GM23248 (cell line): ENCODE results near the gene ZNF132. TPM values are rescaled to one million over a fixed set of nuclear protein-coding genes. Genes with fewer than 3 reads are reported as not detected.
"Not testable (repeated sequence)": the region's sequence is repeated elsewhere in the genome, so short reads cannot be mapped to it uniquely, and the experiment has no call there.

Source experiments
- DNase-seq: peaks from one replicate; pipeline ENCODE4 v3.0.0-alpha.2; 2015
- H2AFZ ChIP-seq: fragments of 200-600 bp; sonication (generic); 2 replicates; pipeline ENCODE4 v1.6.1; 2016; ENCODE audit warnings: antibody characterized with exemption
- H3F3A ChIP-seq: fragments of 200-600 bp; sonication (generic); 2 replicates; pipeline ENCODE4 v1.6.1; 2016; ENCODE audit warnings: mild to moderate bottlenecking, antibody characterized with exemption, mixed run types; ENCODE audit not compliant: insufficient read depth
- H3K27ac ChIP-seq: fragments of 200-600 bp; sonication (generic); 2 replicates; pipeline ENCODE4 v1.5.1; 2016; ENCODE audit warnings: mild to moderate bottlenecking
- H3K27me3 ChIP-seq: fragments of 200-600 bp; sonication (generic); replicated peaks from 2 replicates; pipeline ENCODE4 v1.6.1; 2016; ENCODE audit warnings: mild to moderate bottlenecking; ENCODE audit not compliant: insufficient read depth
- H3K36me3 ChIP-seq: fragments of 200-600 bp; sonication (generic); 2 replicates; pipeline ENCODE4 v1.6.1; 2016; ENCODE audit warnings: low read depth, mild to moderate bottlenecking
- H3K4me1 ChIP-seq: fragments of 200-600 bp; sonication (generic); 2 replicates; pipeline ENCODE4 v1.6.1; 2016; ENCODE audit warnings: mild to moderate bottlenecking; ENCODE audit not compliant: insufficient read depth
- H3K4me2 ChIP-seq: fragments of 200-600 bp; sonication (generic); one replicate; pipeline ENCODE4 v1.6.1; 2016; ENCODE audit warnings: mild to moderate bottlenecking; ENCODE audit not compliant: unreplicated experiment
- H3K4me3 ChIP-seq: fragments of 200-600 bp; sonication (generic); 2 replicates; pipeline ENCODE4 v1.5.1; 2016; ENCODE audit warnings: mild to moderate bottlenecking
- H3K79me2 ChIP-seq: fragments of 200-600 bp; sonication (generic); 2 replicates; pipeline ENCODE4 v1.6.1; 2016; ENCODE audit warnings: mild to moderate bottlenecking; ENCODE audit not compliant: insufficient read depth
- H3K9ac ChIP-seq: fragments of 200-600 bp; sonication (generic); 2 replicates; pipeline ENCODE4 v1.6.1; 2016; ENCODE audit warnings: mild to moderate bottlenecking
- H3K9me2 ChIP-seq: fragments of 200-600 bp; sonication (generic); 2 replicates; pipeline ENCODE4 v1.6.1; 2016; ENCODE audit warnings: mixed run types, mild to moderate bottlenecking, moderate library complexity; ENCODE audit not compliant: insufficient read depth
- H3K9me3 ChIP-seq: fragments of 200-600 bp; sonication (generic); one replicate; pipeline ENCODE4 v1.6.1; 2017; ENCODE audit warnings: low read depth
- H4K20me1 ChIP-seq: fragments of 200-600 bp; sonication (generic); 2 replicates; pipeline ENCODE4 v1.6.0; 2016; ENCODE audit not compliant: insufficient read depth
- EZH2 ChIP-seq: fragments of 200-600 bp; sonication (generic); IDR thresholded peaks from 2 replicates; pipeline ENCODE4 v1.6.1; 2018; ENCODE audit warnings: antibody characterized with exemption, mild to moderate bottlenecking; ENCODE audit not compliant: insufficient read depth, poor library complexity, severe bottlenecking
- EZH2phosphoT487 ChIP-seq: fragments of 200-600 bp; sonication (generic); IDR thresholded peaks from 2 replicates; pipeline ENCODE4 v1.6.1; 2018; ENCODE audit warnings: antibody characterized with exemption, moderate library complexity, mild to moderate bottlenecking, low read depth; ENCODE audit not compliant: insufficient read depth
- WGBS, 2 experiments: methylation state at CpG; one replicate each; pipeline ENCODE4 v1.1.6; 2015 to 2017; ENCODE audit warnings: low lambda C conversion rate in 2 of 2, low coverage in 1 of 2; ENCODE audit errors: missing lambda C conversion rate in 2 of 2; 5-methylcytosine and 5-hydroxymethylcytosine counted together
- in situ Hi-C: fragments of 300-500 bp; cut with MboI; formaldehyde crosslinking; loops from 2 replicates; pipeline ENCODE4 v1.15.0; 2020
- polyA plus RNA-seq: library from polyadenylated mRNA; unstranded; fragments of >200 nt; fragmentation: Nextera tagmentation; extraction: Ambion mirVana; gene quantifications from 2 replicates; pipeline ENCODE4 v1.2.1, GENCODE V29; 2016
- total RNA-seq: library from RNA; depleted of rRNA; stranded (reverse); fragments of >200 nt; shearing (Covaris generic); gene quantifications from 2 replicates; pipeline ENCODE4 v1.2.3, GENCODE V29; 2014

Gene ZNF132
- total and polyA plus RNA-seq, 2 experiments from 2014 or later: 4.5 to 6.1 TPM

DNA sequence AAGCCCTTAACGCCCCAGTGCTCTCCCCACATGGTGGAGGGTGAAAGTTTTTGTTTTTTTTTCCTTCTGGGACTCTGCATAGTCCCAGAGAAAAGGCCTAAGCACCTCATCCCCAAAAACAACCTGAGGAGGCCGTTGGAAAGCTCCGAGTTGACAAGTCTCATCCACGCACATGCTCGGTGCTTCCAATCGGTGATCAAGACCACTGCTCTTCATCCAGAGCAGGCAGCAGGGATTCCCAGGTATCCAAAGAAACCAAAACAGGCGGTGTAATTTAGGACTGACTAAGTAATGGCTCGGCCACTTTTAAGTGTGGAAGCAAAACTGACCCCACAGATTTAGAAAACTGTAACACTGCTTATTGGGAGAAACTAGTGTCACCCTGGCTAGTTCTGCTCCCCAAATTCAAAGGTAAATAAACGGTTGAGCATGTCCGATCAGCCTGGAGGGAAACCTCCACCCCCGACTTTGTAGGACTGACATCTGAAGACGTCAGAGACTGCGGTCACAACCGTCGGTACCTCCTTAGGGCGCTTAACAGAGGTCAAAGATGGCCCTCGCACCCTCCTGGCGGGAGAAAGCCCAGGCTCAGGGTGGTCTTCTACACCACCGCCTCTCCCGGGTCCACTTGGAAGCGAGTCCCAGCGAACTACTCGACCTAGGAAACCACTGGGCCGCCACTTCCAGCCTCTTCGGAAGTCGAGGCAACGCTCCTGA, 35.2 kb upstream of the ZNF132 start:
- no peaks in the 10 kb centered on the region for H3K79me2 ChIP-seq
- in situ Hi-C loops: no loop called here

DNA sequence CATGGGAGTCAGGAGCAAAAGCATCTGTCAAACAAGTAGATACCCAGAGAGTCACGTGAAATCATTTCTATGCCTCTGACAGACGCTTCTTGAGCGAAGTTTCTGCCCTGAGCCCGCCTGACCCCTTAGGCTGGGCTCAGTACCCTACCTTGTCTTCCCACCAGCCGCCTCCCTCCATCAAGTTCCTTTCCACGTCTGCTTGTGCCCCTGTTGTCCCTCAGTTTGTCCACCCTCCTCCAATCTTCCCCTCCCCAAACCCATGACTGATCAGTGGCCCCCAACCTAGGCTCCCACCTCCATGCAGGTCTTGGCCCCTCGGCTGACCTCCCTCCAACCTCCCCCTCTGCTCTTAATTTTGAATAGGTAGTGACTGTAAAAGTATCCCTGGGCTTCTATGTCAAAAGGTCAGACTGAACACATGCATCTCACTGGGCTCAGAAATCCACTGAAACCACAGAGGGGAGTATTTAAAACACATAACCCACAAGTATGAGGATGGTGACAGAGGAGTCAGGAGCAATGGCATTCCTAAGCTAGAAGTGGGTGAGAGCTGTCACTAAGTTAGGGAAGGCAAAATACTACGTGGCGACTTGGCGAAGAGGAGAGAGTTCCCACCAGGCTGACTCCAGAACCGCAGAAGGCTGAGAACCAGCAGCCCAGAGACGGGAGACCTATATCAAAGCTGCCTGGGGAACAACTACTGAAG, 34.5 kb upstream of the ZNF132 start:
- in situ Hi-C loops: no loop called here
- 76 to 78% methylated on average over 12 of the region's 12 CpGs for WGBS, 2 experiments
- H3K4me1 ChIP-seq: peaks cover 16% of the 10 kb centered on the region
- peak overlapping the region; percentile 73 for H3K4me2 ChIP-seq
- H3K27ac ChIP-seq: peak overlapping the region; percentile 94
- peaks cover 2% of the 10 kb centered on the region for H3K79me2 ChIP-seq
- no peaks in the 10 kb centered on the region; the same call in 1 of the 2 replicates for H3K36me3 ChIP-seq
- DNase-seq: peak; percentile 56
- no peaks in the 10 kb centered on the region for H3K9me2 ChIP-seq
- no peaks in the 10 kb centered on the region for H3K27me3 ChIP-seq
- TF ChIP-seq EZH2phosphoT487 (no peak), EZH2 (no peak)
- H3K4me3 ChIP-seq: peak overlapping the region; percentile 76; the same call in 1 of the 2 replicates
- H4K20me1 ChIP-seq: no peaks in the 10 kb centered on the region
- H3F3A ChIP-seq: peaks cover 21% of the 10 kb centered on the region
- H2AFZ ChIP-seq: no peak overlapping the region
- no peaks in the 10 kb centered on the region for H3K9me3 ChIP-seq
- H3K9ac ChIP-seq: peak overlapping the region; percentile 88

More for the DNA sequence above, 35.2 kb upstream of the ZNF132 start:
- DNase-seq: no peak
- H3K9me2 ChIP-seq: no peaks in the 10 kb centered on the region
- H3F3A ChIP-seq: peaks cover 21% of the 10 kb centered on the region
- H3K36me3 ChIP-seq: no peaks in the 10 kb centered on the region; the same call in 1 of the 2 replicates
- peaks cover 16% of the 10 kb centered on the region for H3K4me1 ChIP-seq
- H3K9me3 ChIP-seq: no peaks in the 10 kb centered on the region
- peak overlapping the region; percentile 73 for H3K4me2 ChIP-seq
- H3K27ac ChIP-seq: peak overlapping the region; percentile 94
- no peaks in the 10 kb centered on the region for H4K20me1 ChIP-seq
- peak overlapping the region; percentile 76 for H3K4me3 ChIP-seq
- peak overlapping the region; percentile 73 for H2AFZ ChIP-seq
- TF ChIP-seq EZH2 (no peak), EZH2phosphoT487 (no peak)
- H3K27me3 ChIP-seq: no peaks in the 10 kb centered on the region
- peak overlapping the region; percentile 88 for H3K9ac ChIP-seq
- WGBS, 2 experiments: 23 to 25% methylated on average over 24 to 27 of the region's 27 CpGs

DNA sequence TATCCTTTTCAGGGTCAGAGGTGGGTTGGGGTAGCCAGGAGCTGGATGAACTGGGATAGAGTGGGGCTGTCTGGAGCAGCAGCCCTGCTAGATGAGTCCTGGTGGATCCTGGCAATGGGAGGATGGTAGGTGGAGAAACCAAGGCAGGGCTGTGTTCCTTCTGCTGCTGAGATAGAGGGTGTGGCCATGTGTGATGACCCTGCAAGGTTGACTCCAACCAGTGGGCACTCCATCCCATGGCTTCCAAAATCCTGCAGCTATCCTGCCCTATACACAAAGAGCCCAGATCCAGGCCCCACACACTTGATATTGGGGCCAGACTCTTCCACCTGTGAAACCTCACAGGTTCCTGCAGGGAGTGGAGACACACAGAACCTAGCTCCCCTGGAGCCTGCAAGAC, 33.8 kb upstream of the ZNF132 start:
- peaks cover 21% of the 10 kb centered on the region for H3F3A ChIP-seq
- H2AFZ ChIP-seq: no peak overlapping the region
- H3K4me3 ChIP-seq: no peak overlapping the region
- H3K4me2 ChIP-seq: no peak overlapping the region
- H3K27ac ChIP-seq: no peak overlapping the region
- H4K20me1 ChIP-seq: no peaks in the 10 kb centered on the region
- no peaks in the 10 kb centered on the region for H3K27me3 ChIP-seq
- no peaks in the 10 kb centered on the region for H3K9me2 ChIP-seq
- in situ Hi-C loops: no loop called here
- H3K79me2 ChIP-seq: peaks cover 9% of the 10 kb centered on the region
- no peak overlapping the region for H3K9ac ChIP-seq
- H3K9me3 ChIP-seq: no peaks in the 10 kb centered on the region
- peaks cover 16% of the 10 kb centered on the region for H3K4me1 ChIP-seq
- no peak for TF ChIP-seq EZH2
- TF ChIP-seq EZH2phosphoT487: no peak
- no peaks in the 10 kb centered on the region; the same call in 1 of the 2 replicates for H3K36me3 ChIP-seq
- DNase-seq: no peak

DNA sequence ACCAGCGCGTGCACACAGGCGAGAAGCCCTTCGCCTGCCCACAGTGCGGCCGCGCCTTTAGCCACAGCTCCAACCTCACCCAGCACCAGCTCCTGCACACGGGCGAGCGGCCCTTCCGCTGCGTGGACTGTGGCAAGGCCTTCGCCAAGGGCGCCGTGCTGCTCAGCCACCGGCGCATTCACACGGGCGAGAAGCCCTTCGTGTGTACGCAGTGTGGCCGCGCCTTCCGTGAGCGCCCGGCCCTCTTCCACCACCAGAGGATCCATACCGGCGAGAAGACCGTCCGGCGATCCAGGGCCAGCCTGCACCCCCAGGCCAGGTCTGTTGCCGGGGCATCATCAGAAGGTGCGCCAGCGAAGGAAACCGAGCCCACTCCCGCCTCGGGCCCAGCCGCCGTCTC, 31.8 kb upstream of the ZNF132 start:
- H3K36me3 ChIP-seq: no peaks in the 10 kb centered on the region; the same call in 1 of the 2 replicates
- H3K9ac ChIP-seq: no peak overlapping the region
- H3F3A ChIP-seq: peaks cover 21% of the 10 kb centered on the region
- no peak overlapping the region for H3K4me3 ChIP-seq
- no peaks in the 10 kb centered on the region for H4K20me1 ChIP-seq
- no peak for TF ChIP-seq EZH2
- TF ChIP-seq EZH2phosphoT487: no peak
- H3K4me1 ChIP-seq: peaks cover 16% of the 10 kb centered on the region
- H3K27ac ChIP-seq: no peak overlapping the region
- 93 to 97% methylated on average over 26 to 39 of the region's 39 CpGs for WGBS, 2 experiments
- H3K9me3 ChIP-seq: no peaks in the 10 kb centered on the region
- no peaks in the 10 kb centered on the region for H3K9me2 ChIP-seq
- in situ Hi-C loops: no loop called here
- H3K4me2 ChIP-seq: no peak overlapping the region
- no peaks in the 10 kb centered on the region for H3K27me3 ChIP-seq
- no peak for DNase-seq
- peaks cover 27% of the 10 kb centered on the region for H3K79me2 ChIP-seq
- no peak overlapping the region for H2AFZ ChIP-seq

DNA sequence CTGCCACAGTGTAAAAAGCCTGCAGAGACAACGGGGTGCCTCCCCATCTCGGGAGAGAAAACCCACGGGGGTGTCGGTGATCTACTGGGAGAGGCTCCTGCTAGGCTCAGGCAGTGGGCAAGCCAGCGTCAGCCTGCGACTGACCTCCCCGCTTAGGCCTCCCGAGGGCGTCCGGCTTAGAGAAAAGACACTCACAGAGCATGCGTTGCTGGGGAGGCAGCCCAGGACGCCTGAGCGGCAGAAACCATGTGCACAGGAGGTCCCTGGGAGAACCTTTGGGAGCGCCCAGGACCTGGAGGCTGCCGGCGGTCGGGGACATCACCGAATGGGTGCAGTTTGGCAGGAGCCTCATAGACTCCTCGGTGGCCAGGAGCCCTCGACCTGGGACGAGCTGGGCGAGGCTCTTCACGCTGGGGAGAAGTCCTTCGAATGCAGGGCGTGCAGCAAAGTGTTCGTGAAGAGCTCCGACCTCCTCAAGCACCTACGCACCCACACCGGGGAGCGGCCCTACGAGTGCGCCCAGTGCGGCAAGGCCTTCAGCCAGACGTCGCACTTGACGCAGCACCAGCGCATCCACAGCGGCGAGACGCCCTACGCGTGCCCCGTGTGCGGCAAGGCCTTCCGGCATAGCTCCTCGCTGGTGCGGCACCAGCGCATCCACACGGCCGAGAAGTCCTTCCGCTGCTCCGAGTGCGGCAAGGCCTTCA, 31.0 kb upstream of the ZNF132 start:
- H3K9ac ChIP-seq, H3K27ac ChIP-seq, H4K20me1 ChIP-seq, DNase-seq, H3K36me3 ChIP-seq, H2AFZ ChIP-seq, H3K9me3 ChIP-seq, in situ Hi-C loops, H3K4me2 ChIP-seq, H3K4me3 ChIP-seq, H3K9me2 ChIP-seq, H3K27me3 ChIP-seq: not testable (repeated sequence)
- peaks cover 27% of the 10 kb centered on the region for H3K79me2 ChIP-seq
- WGBS, 2 experiments: 93 to 96% methylated on average over 13 to 35 of the region's 53 CpGs
- H3F3A ChIP-seq: peaks cover 21% of the 10 kb centered on the region
- H3K4me1 ChIP-seq: peaks cover 16% of the 10 kb centered on the region
